Measurements from ENCODE around the gene AGL. TPM values are rescaled to one million over a fixed set of nuclear protein-coding genes. Genes with fewer than 3 reads are reported as not detected.
A peak's percentile ranks its signal among the peaks of the same experiment; 100 is the strongest.

AGL gene
- total RNA-seq: 10 to 100 TPM; 12.1 to 15.1 TPM

DNA sequence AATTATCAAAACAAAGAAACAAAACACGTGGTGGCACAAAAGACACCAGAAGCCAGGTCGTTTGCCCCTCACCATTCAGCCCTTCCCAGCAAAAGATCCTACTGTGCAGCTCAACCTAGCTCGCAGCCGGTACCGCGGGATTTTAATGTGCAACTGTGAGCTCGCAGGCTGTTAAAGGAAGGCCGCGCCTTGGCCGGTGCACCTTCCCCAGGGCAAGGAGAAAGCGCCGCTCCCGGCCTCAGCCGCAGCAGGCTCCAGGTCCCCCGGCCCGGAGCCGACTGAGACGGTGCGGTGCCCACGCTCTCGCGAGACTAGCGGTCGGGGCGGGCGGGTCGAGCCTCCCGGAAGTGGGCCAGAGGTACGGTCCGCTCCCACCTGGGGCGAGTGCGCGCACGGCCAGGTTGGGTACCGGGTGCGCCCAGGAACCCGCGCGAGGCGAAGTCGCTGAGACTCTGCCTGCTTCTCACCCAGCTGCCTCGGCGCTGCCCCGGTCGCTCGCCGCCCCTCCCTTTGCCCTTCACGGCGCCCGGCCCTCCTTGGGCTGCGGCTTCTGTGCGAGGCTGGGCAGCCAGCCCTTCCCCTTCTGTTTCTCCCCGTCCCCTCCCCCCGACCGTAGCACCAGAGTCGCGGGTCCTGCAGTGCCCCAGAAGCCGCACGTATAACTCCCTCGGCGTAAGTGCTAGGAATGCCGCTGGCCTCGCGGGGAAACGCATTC lies at the start of gene AGL:
Gene AGL (plus strand): TSS at position 618 of the 715 bp plus-strand sequence. CDS start 682 bp downstream, outside the sequence.
- DNase-seq (peak; percentile 91), ATAC-seq (peak; percentile 99)
- H3K27me3 Mint-ChIP-seq: no peaks in the 10 kb centered on the region
- CTCF ChIA-PET: interaction anchor here (0.9 kb wide), 1 partner anchor 179 kb away, joined by 3 read pairs; no protein-coding TSS in a partner anchor
- peaks cover 19% of the 10 kb centered on the region for H3K36me3 Mint-ChIP-seq
- H3K4me3 Mint-ChIP-seq: peak within 1 kb of the TSS; percentile 93
- no peaks in the 10 kb centered on the region for H3K9me3 Mint-ChIP-seq (ENCODE audit: low read depth)
- peak within 1 kb of the TSS; percentile 90 for H3K27ac Mint-ChIP-seq
- peaks cover 30% of the 10 kb centered on the region for H3K4me1 Mint-ChIP-seq

DNA sequence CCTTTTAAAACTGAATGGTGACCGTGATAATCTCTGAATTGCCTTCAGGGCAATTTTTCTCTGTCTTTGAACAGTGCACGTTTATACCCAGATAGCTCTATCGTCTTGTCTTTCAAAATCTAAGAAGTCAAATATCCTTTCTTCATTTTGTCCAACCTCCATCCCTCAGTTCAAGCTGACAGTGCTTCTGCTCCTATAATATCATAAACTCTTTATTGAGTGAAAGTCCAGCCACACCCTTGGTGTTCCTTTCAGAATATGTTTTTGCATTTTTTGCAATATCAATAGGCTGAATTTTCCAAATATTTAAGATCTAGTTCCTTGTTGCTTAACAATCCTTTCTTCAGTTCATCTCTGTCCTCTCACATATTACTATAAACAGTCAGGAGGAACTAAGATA lies 48.6 kb upstream of the AGL start:
- H3K27ac Mint-ChIP-seq: no peak overlapping the region
- no peaks in the 10 kb centered on the region for H3K9me3 Mint-ChIP-seq (ENCODE audit: low read depth)
- H3K4me3 Mint-ChIP-seq: no peak overlapping the region
- no peaks in the 10 kb centered on the region for H3K4me1 Mint-ChIP-seq
- ATAC-seq (no peak), DNase-seq (no peak)
- H3K36me3 Mint-ChIP-seq: no peaks in the 10 kb centered on the region
- CTCF ChIA-PET: no interaction called here
- peaks cover 34% of the 10 kb centered on the region for H3K27me3 Mint-ChIP-seq

DNA sequence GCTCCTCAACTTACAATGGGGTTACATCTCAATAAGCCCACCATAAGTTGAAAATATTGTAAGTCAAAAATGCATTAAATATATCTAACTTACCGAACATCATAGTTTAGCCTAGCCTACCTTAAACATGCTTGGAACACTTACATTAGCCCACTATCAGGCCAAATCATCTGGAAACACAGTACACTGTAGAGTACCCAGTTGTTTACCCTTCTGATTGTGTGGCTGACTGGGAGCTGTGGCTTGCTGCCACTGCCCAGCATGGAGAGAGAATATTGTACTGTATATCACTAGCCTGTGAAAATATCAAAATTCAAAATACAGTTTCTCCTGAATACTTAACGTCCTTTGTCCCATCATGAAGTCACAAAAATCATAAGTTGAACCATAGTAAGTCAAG lies 43.3 kb upstream of the AGL start:
- no peaks in the 10 kb centered on the region for H3K9me3 Mint-ChIP-seq (ENCODE audit: low read depth)
- H3K4me3 Mint-ChIP-seq: no peak overlapping the region
- no peak for DNase-seq
- H3K4me1 Mint-ChIP-seq: peaks cover 17% of the 10 kb centered on the region
- CTCF ChIA-PET: interaction anchor here (1.2 to 2.1 kb wide), 2 partner anchors 27 to 41 kb away, joined by 3 to 8 read pairs; partner anchors contain the start of gene FRRS1
- H3K27ac Mint-ChIP-seq: no peak overlapping the region
- no peak for ATAC-seq
- H3K27me3 Mint-ChIP-seq: peaks cover 15% of the 10 kb centered on the region
- no peaks in the 10 kb centered on the region for H3K36me3 Mint-ChIP-seq

DNA sequence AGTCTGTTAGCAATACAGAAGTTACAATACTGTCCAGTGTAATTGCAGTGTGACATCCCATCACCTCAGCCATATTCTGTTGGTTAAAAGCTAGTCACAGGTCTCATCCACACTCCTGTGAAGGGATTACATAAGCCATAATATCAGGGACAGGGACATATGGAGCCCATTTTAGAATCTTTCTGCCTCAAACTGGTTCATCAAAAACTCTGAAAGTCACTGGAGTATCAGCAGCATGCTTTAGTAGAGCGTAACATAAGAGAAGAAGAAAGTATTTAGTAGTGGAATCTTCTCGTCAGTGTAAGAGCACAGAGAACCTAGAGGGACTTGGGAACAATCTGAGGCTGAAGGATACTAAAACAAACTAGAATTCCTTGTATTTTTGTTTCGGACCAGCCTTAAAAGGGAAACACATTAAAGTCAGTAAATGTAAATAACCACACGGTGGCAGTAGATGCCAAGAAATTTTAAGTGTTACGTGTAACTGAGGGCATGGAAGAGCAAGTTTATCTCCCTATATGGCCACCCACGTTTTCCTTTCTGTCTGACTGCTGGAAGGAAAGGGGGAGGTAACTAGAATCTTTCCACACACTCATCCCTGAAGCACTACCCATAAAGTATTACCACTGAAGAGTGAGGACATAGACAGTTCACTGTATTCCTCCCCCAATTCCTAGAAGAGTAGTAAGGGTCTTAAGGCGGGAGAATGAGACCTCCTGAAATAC lies 41.6 kb upstream of the AGL start:
- no peak overlapping the region for H3K27ac Mint-ChIP-seq
- H3K36me3 Mint-ChIP-seq: no peaks in the 10 kb centered on the region
- no peaks in the 10 kb centered on the region for H3K9me3 Mint-ChIP-seq (ENCODE audit: low read depth)
- H3K4me3 Mint-ChIP-seq: peak overlapping the region; percentile 11
- peaks cover 15% of the 10 kb centered on the region for H3K27me3 Mint-ChIP-seq
- peak; percentile 92 for ATAC-seq
- DNase-seq: peak; percentile 50
- H3K4me1 Mint-ChIP-seq: peaks cover 17% of the 10 kb centered on the region
- CTCF ChIA-PET: no interaction called here

DNA sequence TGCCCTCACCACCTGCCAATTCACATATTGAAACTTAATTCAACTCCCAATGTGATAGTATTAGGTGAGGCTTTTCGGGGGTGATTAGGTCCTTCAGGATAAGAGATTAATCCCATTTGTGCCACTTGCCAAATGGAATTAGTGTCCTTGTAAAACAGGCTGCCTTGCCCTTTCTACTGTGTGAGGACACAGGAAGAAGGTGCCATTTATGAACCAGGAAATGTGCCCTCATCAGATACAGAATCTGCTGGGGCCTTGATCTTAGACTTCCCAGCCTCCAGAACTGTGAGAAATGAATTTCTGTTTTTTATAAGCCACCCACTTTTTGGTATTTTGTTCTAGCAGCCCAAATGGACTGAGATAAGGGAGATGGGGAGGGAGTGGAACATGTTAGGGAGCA lies 39.1 kb upstream of the AGL start:
- Mint-ChIP-seq H3K4me1 (peaks cover 17% of the 10 kb centered on the region), H3K36me3 (no peaks in the 10 kb centered on the region), H3K9me3 (ENCODE audit: low read depth) (no peaks in the 10 kb centered on the region), H3K27me3 (peaks cover 11% of the 10 kb centered on the region), H3K4me3 (no peak overlapping the region), H3K27ac (no peak overlapping the region)
- CTCF ChIA-PET: interaction anchor here (0.8 to 1.0 kb wide), 2 partner anchors 220 to 1058 kb away, joined by 3 read pairs; no protein-coding TSS in a partner anchor
- DNase-seq (no peak), ATAC-seq (no peak)

DNA sequence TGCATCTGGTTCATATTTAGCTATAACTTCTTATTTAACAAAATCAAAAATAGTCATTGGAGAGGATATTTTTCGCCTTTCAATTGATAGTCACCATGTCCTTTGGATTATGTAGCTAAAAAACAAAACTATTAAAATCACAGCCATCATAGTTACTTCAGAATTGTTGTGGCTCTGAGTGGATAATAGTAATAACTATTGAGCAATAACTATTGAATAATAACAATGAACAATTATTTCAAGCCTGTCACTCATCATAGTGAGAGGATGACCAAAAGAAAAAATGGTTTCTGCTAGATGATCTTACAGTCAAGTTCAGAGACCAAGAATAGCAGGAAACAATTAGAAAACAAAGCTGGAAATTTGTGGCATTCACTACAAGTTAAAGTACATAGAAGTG lies 38.4 kb upstream of the AGL start:
- no peak for ATAC-seq
- CTCF ChIA-PET: interaction anchor here (0.8 to 1.0 kb wide), 2 partner anchors 219 to 1057 kb away, joined by 3 read pairs; no protein-coding TSS in a partner anchor

DNA sequence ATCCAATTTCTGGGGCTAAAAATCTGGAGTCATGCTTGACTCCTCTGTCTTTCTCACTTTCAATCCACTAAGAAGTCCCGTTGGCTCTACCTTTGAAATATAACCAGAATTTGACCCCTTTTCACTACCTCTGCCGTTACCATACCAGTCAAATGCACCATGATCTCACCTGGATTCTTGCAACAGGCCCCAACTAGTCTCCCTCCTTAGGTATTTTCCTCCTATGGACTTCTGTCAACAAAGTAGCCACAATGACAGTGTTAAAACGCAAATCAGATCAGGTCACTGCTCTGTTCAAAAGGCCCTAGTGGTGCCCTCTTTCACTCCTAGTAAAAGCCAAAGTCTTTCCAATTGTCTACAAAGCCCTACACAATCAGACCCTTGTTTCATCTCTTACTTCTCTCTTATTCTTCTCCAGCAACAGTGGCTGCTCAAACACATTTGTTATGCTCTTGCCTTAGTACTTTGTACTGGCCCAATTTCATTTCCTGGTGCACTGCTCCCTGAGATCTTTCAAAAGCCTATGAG lies 35.7 kb upstream of the AGL start:
- no peak for ATAC-seq

More for the DNA sequence above, 38.4 kb upstream of the AGL start:
- H3K4me1 Mint-ChIP-seq: peaks cover 17% of the 10 kb centered on the region
- H3K36me3 Mint-ChIP-seq: no peaks in the 10 kb centered on the region
- H3K4me3 Mint-ChIP-seq: no peak overlapping the region
- no peaks in the 10 kb centered on the region for H3K9me3 Mint-ChIP-seq (ENCODE audit: low read depth)
- no peak overlapping the region for H3K27ac Mint-ChIP-seq
- DNase-seq: no peak
- peaks cover 11% of the 10 kb centered on the region for H3K27me3 Mint-ChIP-seq

DNA sequence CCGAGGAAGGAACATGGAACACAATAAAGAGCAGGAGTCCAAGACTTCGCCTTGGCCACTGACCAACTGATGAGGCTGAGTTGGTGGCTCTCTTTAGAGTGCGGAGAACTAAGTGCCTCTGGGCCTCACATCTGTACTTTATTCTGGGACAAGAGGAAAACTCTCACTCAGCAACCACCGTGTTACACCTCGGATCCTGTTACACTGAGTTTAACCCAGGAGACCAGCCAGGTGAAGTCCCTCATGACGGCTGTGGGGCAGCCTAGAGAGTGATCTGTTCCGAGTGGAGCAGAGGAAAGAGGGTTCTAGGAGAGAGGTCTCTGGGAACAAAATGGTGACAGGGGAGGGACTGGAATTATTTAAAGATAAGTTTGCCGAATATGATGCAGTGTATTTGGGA lies 33.5 kb upstream of the AGL start:
- Mint-ChIP-seq H3K9me3 (ENCODE audit: low read depth) (no peaks in the 10 kb centered on the region), H3K4me1 (peaks cover 13% of the 10 kb centered on the region), H3K36me3 (no peaks in the 10 kb centered on the region), H3K27me3 (peaks cover 6% of the 10 kb centered on the region), H3K27ac (no peak overlapping the region), H3K4me3 (no peak overlapping the region)
- ATAC-seq (no peak), DNase-seq (no peak)
- CTCF ChIA-PET: interaction anchor here (1.4 kb wide), 1 partner anchor 1052 kb away, joined by 4 read pairs; no protein-coding TSS in a partner anchor

More for the DNA sequence above, 35.7 kb upstream of the AGL start:
- CTCF ChIA-PET: interaction anchor here (0.9 kb wide), 1 partner anchor 217 kb away, joined by 3 read pairs; no protein-coding TSS in a partner anchor
- Mint-ChIP-seq H3K4me3 (no peak overlapping the region), H3K9me3 (ENCODE audit: low read depth) (no peaks in the 10 kb centered on the region), H3K36me3 (no peaks in the 10 kb centered on the region), H3K4me1 (peaks cover 6% of the 10 kb centered on the region), H3K27ac (no peak overlapping the region), H3K27me3 (peaks cover 6% of the 10 kb centered on the region)
- no peak for DNase-seq

DNA sequence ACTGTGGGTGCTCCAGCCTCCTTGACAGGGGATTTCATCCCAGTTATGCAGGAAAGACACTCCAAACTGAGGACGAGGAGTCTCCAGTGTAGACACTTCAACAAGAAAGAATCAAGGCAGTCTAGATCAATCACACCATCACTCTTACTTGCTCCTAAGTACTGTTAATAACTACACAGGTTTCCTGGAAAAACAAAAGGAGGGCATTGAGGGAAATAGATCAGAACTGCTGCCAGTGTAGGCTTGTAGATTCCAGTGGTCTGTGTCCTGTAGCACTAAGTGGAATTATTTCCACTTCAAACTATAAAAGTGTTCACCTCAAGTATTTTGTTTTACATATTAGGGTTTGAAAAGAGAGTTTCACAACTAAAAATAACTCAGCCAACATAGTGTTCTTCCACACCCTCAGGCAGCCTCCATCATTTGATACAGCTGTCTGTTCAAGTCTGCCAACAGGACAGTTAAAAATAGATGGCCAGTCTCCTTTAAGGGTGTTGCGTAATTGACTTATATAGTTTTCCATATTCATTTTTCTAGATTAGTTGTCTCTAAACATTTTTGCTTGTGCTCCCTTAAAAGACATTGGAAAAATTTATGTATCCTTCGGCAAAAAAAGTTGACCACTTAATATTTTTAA lies 32.0 kb upstream of the AGL start:
- Mint-ChIP-seq H3K27ac (no peak overlapping the region), H3K4me1 (peaks cover 15% of the 10 kb centered on the region), H3K36me3 (no peaks in the 10 kb centered on the region), H3K4me3 (no peak overlapping the region), H3K9me3 (ENCODE audit: low read depth) (no peaks in the 10 kb centered on the region), H3K27me3 (peaks cover 6% of the 10 kb centered on the region)
- CTCF ChIA-PET: no interaction called here
- DNase-seq: no peak
- no peak for ATAC-seq

DNA sequence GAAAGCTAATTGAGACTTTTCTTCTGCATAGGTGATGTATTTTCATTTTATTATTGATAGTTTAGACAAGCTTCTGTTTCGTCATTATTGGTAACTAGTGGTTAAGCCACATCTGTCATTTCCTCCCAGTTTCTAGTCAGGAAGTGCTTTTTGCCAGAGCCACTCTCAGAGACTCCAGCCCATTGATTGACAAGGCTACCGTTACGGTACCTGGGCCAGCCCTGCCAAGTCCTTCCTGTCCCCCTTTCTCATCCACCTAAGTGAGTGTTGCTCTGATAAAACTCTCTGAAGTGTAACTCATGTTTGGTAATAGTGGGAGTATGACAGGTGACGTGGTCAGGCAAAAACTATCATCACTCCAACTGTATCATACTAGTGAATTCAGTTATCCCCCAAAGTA lies 29.6 kb upstream of the AGL start:
- H3K36me3 Mint-ChIP-seq: no peaks in the 10 kb centered on the region
- no peaks in the 10 kb centered on the region for H3K9me3 Mint-ChIP-seq (ENCODE audit: low read depth)
- peaks cover 15% of the 10 kb centered on the region for H3K4me1 Mint-ChIP-seq
- peak; percentile 69 for DNase-seq
- peak overlapping the region; percentile 19 for H3K4me3 Mint-ChIP-seq
- peaks cover 4% of the 10 kb centered on the region for H3K27me3 Mint-ChIP-seq
- ATAC-seq: peak; percentile 93
- CTCF ChIA-PET: interaction anchor here (1.8 kb wide), 1 partner anchor 213 kb away, joined by 5 read pairs; no protein-coding TSS in a partner anchor
- peak overlapping the region; percentile 76 for H3K27ac Mint-ChIP-seq

DNA sequence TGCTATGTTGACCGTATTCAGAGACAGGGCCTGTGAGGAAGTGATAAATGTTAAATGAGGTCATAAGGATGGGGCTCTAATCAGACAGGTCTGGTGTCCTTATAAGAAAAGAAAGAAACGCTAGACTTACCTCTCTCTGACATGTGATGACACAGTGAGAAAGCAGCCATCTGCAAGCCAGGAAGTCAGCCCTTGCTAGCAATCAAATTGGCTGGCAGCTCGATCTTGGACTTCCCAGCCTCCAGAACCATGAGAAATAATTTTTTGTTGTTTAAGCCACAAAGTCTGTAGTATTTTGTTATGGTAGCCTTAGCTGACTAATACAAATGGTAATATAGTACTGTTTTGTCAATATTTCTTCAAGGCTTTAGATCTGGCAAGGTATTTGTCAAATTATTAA lies 25.1 kb upstream of the AGL start:
- Mint-ChIP-seq H3K27me3 (peaks cover 3% of the 10 kb centered on the region), H3K4me3 (no peak overlapping the region), H3K36me3 (no peaks in the 10 kb centered on the region), H3K27ac (no peak overlapping the region), H3K9me3 (ENCODE audit: low read depth) (no peaks in the 10 kb centered on the region), H3K4me1 (peaks cover 8% of the 10 kb centered on the region)
- DNase-seq (no peak), ATAC-seq (no peak)
- CTCF ChIA-PET: no interaction called here

DNA sequence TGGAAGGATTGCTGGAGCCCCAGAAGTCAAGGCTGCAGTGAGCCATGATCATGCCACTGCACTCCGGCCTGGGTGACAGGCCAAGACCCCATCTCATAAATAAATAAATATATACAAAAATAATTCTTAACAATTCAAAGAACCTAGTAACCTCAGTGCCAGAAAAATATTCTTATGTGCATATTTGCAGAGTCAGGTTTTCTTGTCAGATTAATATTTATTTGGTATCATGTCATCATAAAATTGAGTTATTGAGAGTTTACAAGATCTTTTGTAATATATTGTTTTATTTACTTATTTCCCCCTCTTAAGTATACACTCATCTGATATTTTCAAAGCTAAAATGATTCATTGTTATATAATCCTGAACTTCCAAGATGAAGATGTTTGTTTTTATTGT lies 24.5 kb upstream of the AGL start:
- CTCF ChIA-PET: no interaction called here
- ATAC-seq (no peak), DNase-seq (no peak)
- Mint-ChIP-seq H3K4me3 (no peak overlapping the region), H3K9me3 (ENCODE audit: low read depth) (no peaks in the 10 kb centered on the region), H3K4me1 (peaks cover 4% of the 10 kb centered on the region), H3K27me3 (peaks cover 3% of the 10 kb centered on the region), H3K36me3 (no peaks in the 10 kb centered on the region), H3K27ac (no peak overlapping the region)

DNA sequence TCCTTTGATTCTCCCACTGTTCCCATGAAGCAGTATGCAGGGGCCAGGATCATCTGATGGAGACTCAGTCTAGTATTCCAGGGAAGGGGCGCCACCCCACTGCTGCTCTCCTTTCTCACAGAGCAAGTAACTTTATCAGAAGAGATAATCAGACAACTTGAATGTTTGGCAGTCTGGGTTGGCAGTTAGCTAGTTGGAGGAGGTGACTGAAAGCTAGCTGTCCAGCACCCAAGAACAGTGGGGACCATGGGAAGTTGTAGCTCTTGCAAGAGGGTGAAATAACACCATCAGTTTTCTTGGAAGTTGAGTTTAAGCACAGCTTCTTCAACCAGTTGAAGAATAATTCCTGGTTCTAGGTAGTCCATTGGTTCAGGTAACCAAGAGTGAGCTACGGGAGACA lies 22.2 kb upstream of the AGL start:
- Mint-ChIP-seq H3K36me3 (no peaks in the 10 kb centered on the region), H3K27me3 (peaks cover 3% of the 10 kb centered on the region), H3K9me3 (ENCODE audit: low read depth) (no peaks in the 10 kb centered on the region), H3K4me1 (no peaks in the 10 kb centered on the region), H3K27ac (no peak overlapping the region), H3K4me3 (no peak overlapping the region)
- CTCF ChIA-PET: interaction anchor here (0.8 to 1.2 kb wide), 2 partner anchors 8 to 18 kb away, joined by 3 read pairs; no protein-coding TSS in a partner anchor
- ATAC-seq (no peak), DNase-seq (no peak)
